K562 (cell line): ENCODE measurements around the gene OTOA. TPM values are rescaled to one million over a fixed set of nuclear protein-coding genes. Genes with fewer than 3 reads are reported as not detected.

Experiments used
- FOXK1 ChIP-seq: sonication (generic); formaldehyde crosslinking; IDR thresholded peaks from 2 replicates; pipeline ENCODE4 v1.8.0; 2022; ENCODE audit warnings: missing genetic modification reagents, mild to moderate bottlenecking, borderline replicate concordance
- MGA ChIP-seq: fragments of 450-650 bp; IDR thresholded peaks from 2 replicates; pipeline ENCODE4 v1.6.1; 2016; ENCODE audit warnings: mild to moderate bottlenecking, moderate library complexity
- PKNOX1 ChIP-seq: fragments of 450-650 bp; IDR thresholded peaks from 2 replicates; pipeline ENCODE4 v1.6.1; 2016
- RAD51 ChIP-seq: fragments of 450-650 bp; IDR thresholded peaks from 2 replicates; pipeline ENCODE4 v1.7.1; 2016; ENCODE audit warnings: low read depth, mild to moderate bottlenecking, borderline replicate concordance
- RBBP5 ChIP-seq: fragments of 200-600 bp; sonication (generic); IDR thresholded peaks from 2 replicates; pipeline ENCODE4 v1.6.1; 2012; ENCODE audit warnings: borderline replicate concordance, mild to moderate bottlenecking, low read length, control low read depth, inconsistent platforms; ENCODE audit not compliant: insufficient read depth, poor library complexity, severe bottlenecking
- polyA plus RNA-seq, 8 experiments: library from polyadenylated mRNA; depleted of rRNA in 4 of 8; stranded (reverse) in 5 of 8; unstranded in 3 of 8; fragments of >200 nt; fragmentation: Nextera tagmentation in 2 of 8; fragmentation: Illumina TruSeq in 1 of 8; extraction: Ambion mirVana in 2 of 8; extraction: Trizol in 1 of 8; gene quantifications; 2 replicates each; pipeline versions ENCODE4 v1.2.1 to v1.2.3, GENCODE V29; 2011 to 2014; ENCODE audit warnings: inconsistent platforms in 1 of 8, missing spikeins in 1 of 8
- total RNA-seq, 7 experiments: library from RNA; depleted of rRNA in 6 of 7; stranded (reverse); fragments of >200 nt in 6 of 7; fragmentation: Illumina TruSeq in 2 of 7; extraction: Trizol in 2 of 7; gene quantifications; 2 replicates each; pipeline versions ENCODE4 v1.2.1 to v1.2.3, GENCODE V29; 2011 to 2021; ENCODE audit warnings: low replicate concordance in 1 of 7

Gene OTOA
- total and polyA plus RNA-seq, 9 of the 15 experiments (the other 6 are each of a cell fraction or from before 2014, with no cell fraction given): 0.04 TPM; not detected in 8

- TF ChIP-seq MGA: no peak
- TF ChIP-seq RAD51: no peak
- no peak for TF ChIP-seq RBBP5
- peak; percentile 61 for TF ChIP-seq PKNOX1
- TF ChIP-seq FOXK1 (CRISPR knock-in tag): no peak
These were observed 6.7 kb upstream of the OTOA start (continued) for GRCh38 chr16:21656795-21657768.
